ENCODE measurements around the gene SMNDC1. TPM values are rescaled to one million over a fixed set of nuclear protein-coding genes. Genes with fewer than 3 reads are reported as not detected.
"Not testable (repeated sequence)": the region's sequence is repeated elsewhere in the genome, so short reads cannot be mapped to it uniquely, and the experiment has no call there.

SMNDC1 gene
- total and polyA plus RNA-seq, 10 of the 15 experiments (the other 5 are each of a cell fraction or from before 2014, with no cell fraction given): 4.6 to 37.2 (median 18.1) TPM

- TF ChIP-seq ATF2 (IDR thresholded peaks at IDR 0.05; ENCODE audit: low read length): peak; percentile 90
- peak; percentile 43; the same call in 1 of the 2 replicates for TF ChIP-seq TCF7 (IDR thresholded peaks at IDR 0.05; ENCODE audit: borderline replicate concordance)
- peak; percentile 90 for TF ChIP-seq ATF7 (IDR thresholded peaks at IDR 0.05; ENCODE audit: low read depth)
Observed at GRCh38 chr10:110249489-110249888, 55.2 kb downstream of the SMNDC1 start (continued).

- POLR2A ChIA-PET: not testable (repeated sequence)
Observed at GRCh38 chr10:110247833-110248232, 56.9 kb downstream of the SMNDC1 start.

GRCh38 chr10:110244550-110244949, 60.2 kb downstream of the SMNDC1 start:
- 60% methylated on average over 3 of the region's 3 CpGs for WGBS (ENCODE audit: insufficient coverage, insufficient replicate concordance, low lambda C conversion rate, missing lambda C conversion rate)
- Histone ChIP-seq H3K9me3 (replicated peaks; ENCODE audit: control insufficient read depth, insufficient read depth, low read length) (no peaks in the 10 kb centered on the region), H4K20me1 (ENCODE audit: control insufficient read depth, insufficient read depth) (no peaks in the 10 kb centered on the region), H3K27me3 (replicated peaks in 1 of 2; ENCODE audit: control insufficient read depth in 2 of 2, insufficient read depth in 2 of 2, low read length in 1 of 2) (peaks cover 0 to 6% of the 10 kb centered on the region in 2 experiments; a peak in 2 of 4 replicates), H3K27ac (ENCODE audit: control insufficient read depth, insufficient read depth) (no peak overlapping the region), H3K79me2 (ENCODE audit: control insufficient read depth, insufficient read depth, low read length) (no peaks in the 10 kb centered on the region), H2AFZ (ENCODE audit: control insufficient read depth, low read depth, low read length) (no peak overlapping the region), H3K36me3 (ENCODE audit: control insufficient read depth in 2 of 2, insufficient read depth in 2 of 2, low read length in 1 of 2) (no peaks in the 10 kb centered on the region), H3K4me2 (ENCODE audit: control insufficient read depth, insufficient read depth) (no peak overlapping the region), H3K4me1 (ENCODE audit: control insufficient read depth, insufficient read depth, low read length) (peaks cover 5% of the 10 kb centered on the region; the same call in 1 of the 2 replicates), H3K9ac (ENCODE audit: control insufficient read depth, insufficient read depth, low read length) (no peak overlapping the region), H3K4me3 (no peak overlapping the region)
- RAD21 ChIA-PET (ENCODE audit: unreplicated experiment): interaction anchor here (0.6 kb wide), 1 partner anchor 108 kb away, joined by 4 read pairs; no protein-coding TSS in a partner anchor
- intact Hi-C loops (cut with micrococcal nuclease; ENCODE audit: unreplicated experiment) (loop anchor here (5.0 kb wide), 1 partner anchor 33 kb away; no protein-coding TSS in a partner anchor), in situ Hi-C loops (cut with MboI) (no loop called here)
- DNase-seq (ENCODE audit: low read depth, low spot score): no peak
- BruUV-seq (replicated peaks): no TSS peak
- CTCF ChIA-PET: interaction anchor here (1.0 to 2.0 kb wide), 4 partner anchors 12 to 106 kb away, joined by 3 to 9 read pairs (median 4); no protein-coding TSS in a partner anchor
- FAIRE-seq: no peak
- ATAC-seq: no peak
- POLR2A ChIA-PET: no interaction called here
- SMC1A ChIA-PET (ENCODE audit: uncharacterized antibody, unreplicated experiment): interaction anchor here (0.8 to 1.5 kb wide), 3 partner anchors 10 to 19 kb away, joined by 3 to 8 read pairs (median 4); no protein-coding TSS in a partner anchor
- TF ChIP-seq RAD51 (IDR thresholded peaks at IDR 0.05): no peak
- no peak for TF ChIP-seq ATF2 (IDR thresholded peaks at IDR 0.05; ENCODE audit: low read length)
- TF ChIP-seq, protein P1, sequence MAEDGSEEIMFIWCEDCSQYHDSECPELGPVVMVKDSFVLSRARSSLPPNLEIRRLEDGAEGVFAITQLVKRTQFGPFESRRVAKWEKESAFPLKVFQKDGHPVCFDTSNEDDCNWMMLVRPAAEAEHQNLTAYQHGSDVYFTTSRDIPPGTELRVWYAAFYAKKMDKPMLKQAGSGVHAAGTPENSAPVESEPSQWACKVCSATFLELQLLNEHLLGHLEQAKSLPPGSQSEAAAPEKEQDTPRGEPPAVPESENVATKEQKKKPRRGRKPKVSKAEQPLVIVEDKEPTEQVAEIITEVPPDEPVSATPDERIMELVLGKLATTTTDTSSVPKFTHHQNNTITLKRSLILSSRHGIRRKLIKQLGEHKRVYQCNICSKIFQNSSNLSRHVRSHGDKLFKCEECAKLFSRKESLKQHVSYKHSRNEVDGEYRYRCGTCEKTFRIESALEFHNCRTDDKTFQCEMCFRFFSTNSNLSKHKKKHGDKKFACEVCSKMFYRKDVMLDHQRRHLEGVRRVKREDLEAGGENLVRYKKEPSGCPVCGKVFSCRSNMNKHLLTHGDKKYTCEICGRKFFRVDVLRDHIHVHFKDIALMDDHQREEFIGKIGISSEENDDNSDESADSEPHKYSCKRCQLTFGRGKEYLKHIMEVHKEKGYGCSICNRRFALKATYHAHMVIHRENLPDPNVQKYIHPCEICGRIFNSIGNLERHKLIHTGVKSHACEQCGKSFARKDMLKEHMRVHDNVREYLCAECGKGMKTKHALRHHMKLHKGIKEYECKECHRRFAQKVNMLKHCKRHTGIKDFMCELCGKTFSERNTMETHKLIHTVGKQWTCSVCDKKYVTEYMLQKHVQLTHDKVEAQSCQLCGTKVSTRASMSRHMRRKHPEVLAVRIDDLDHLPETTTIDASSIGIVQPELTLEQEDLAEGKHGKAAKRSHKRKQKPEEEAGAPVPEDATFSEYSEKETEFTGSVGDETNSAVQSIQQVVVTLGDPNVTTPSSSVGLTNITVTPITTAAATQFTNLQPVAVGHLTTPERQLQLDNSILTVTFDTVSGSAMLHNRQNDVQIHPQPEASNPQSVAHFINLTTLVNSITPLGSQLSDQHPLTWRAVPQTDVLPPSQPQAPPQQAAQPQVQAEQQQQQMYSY (CRISPR knock-in tag; IDR thresholded peaks at IDR 0.05): no peak

More at GRCh38 chr10:110247833-110248232, 56.9 kb downstream of the SMNDC1 start:
- SMC1A ChIA-PET (ENCODE audit: uncharacterized antibody, unreplicated experiment): interaction anchor here (1.0 to 2.6 kb wide), 2 partner anchors 13 to 31 kb away, joined by 3 to 7 read pairs; no protein-coding TSS in a partner anchor
- H3K4me2 ChIP-seq (ENCODE audit: control insufficient read depth, insufficient read depth); intact Hi-C loops (cut with micrococcal nuclease; ENCODE audit: unreplicated experiment); BruUV-seq (replicated peaks); H3K27me3 ChIP-seq (replicated peaks in 1 of 2; ENCODE audit: control insufficient read depth in 2 of 2, insufficient read depth in 2 of 2, low read length in 1 of 2); in situ Hi-C loops (cut with MboI); H3K79me2 ChIP-seq (ENCODE audit: control insufficient read depth, insufficient read depth, low read length); H3K9me3 ChIP-seq (replicated peaks; ENCODE audit: control insufficient read depth, insufficient read depth, low read length); H3K27ac ChIP-seq (ENCODE audit: control insufficient read depth, insufficient read depth); H2AFZ ChIP-seq (ENCODE audit: control insufficient read depth, low read depth, low read length); ATAC-seq; H3K36me3 ChIP-seq (ENCODE audit: control insufficient read depth in 2 of 2, insufficient read depth in 2 of 2, low read length in 1 of 2); CTCF ChIA-PET; RAD21 ChIA-PET (ENCODE audit: unreplicated experiment); H3K9ac ChIP-seq (ENCODE audit: control insufficient read depth, insufficient read depth, low read length); H4K20me1 ChIP-seq (ENCODE audit: control insufficient read depth, insufficient read depth); DNase-seq (ENCODE audit: low read depth, low spot score); FAIRE-seq; H3K4me3 ChIP-seq: not testable (repeated sequence)
- 89% methylated on average over 5 of the region's 5 CpGs for WGBS (ENCODE audit: insufficient coverage, insufficient replicate concordance, low lambda C conversion rate, missing lambda C conversion rate)
- H3K4me1 ChIP-seq (ENCODE audit: control insufficient read depth, insufficient read depth, low read length): peaks cover 19% of the 10 kb centered on the region
